H1 (cell line): ENCODE results near the gene BLTP3B. TPM values are rescaled to one million over a fixed set of nuclear protein-coding genes. Genes with fewer than 3 reads are reported as not detected.

Source experiments
- CTCF ChIA-PET: fragments of 300-600 bp; sonication (Branson Sonifier 250); formaldehyde crosslinking; loops from one replicate; lab custom pipeline; 2021; ENCODE audit not compliant: partially characterized antibody; lab: Charles Lee
- POLR2A ChIA-PET: fragments of 300-600 bp; sonication (Branson Sonifier 250); formaldehyde crosslinking; loops from one replicate; lab custom pipeline; 2021; ENCODE audit warnings: inconsistent platforms; ENCODE audit not compliant: partially characterized antibody; lab: Charles Lee
- DNase-seq, 2 experiments: peaks; one replicate each; pipeline versions ENCODE4 v3.0.0 to v3.0.0-alpha.2; 2010 to 2022; ENCODE audit warnings: low spot score in 2 of 2, low read depth in 1 of 2, mixed read lengths in 1 of 2
- FAIRE-seq: peaks from 2 replicates; lab custom pipeline; 2011; peaks lifted over from hg19 to GRCh38; lab: Jason Lieb, UNC
- H2AFZ ChIP-seq: 2 replicates; pipeline ENCODE4 v1.8.1; 2012; ENCODE audit warnings: low read length, inconsistent platforms
- H2AK5ac ChIP-seq: 2 replicates; pipeline ENCODE4 v1.6.1; 2013; ENCODE audit warnings: low read depth, low read length
- H2BK120ac ChIP-seq: replicated peaks from 2 replicates; pipeline ENCODE3; 2013; ENCODE audit warnings: low read depth, low read length, inconsistent platforms
- H2BK12ac ChIP-seq: 2 replicates; pipeline ENCODE4 v1.6.1; 2013; ENCODE audit warnings: low read depth, low read length
- H2BK15ac ChIP-seq: 2 replicates; pipeline ENCODE4 v1.6.1; 2013; ENCODE audit warnings: low read length
- H2BK20ac ChIP-seq: 2 replicates; pipeline ENCODE4 v1.6.1; 2013; ENCODE audit warnings: low read length
- H2BK5ac ChIP-seq: 2 replicates; pipeline ENCODE4 v1.6.1; 2013; ENCODE audit warnings: low read depth, low read length
- H3K14ac ChIP-seq: 2 replicates; pipeline ENCODE4 v1.6.1; 2013; ENCODE audit warnings: inconsistent platforms; ENCODE audit not compliant: insufficient read length
- H3K18ac ChIP-seq: 2 replicates; pipeline ENCODE4 v1.6.1; 2013; ENCODE audit warnings: low read length; ENCODE audit errors: extremely low read depth
- H3K23ac ChIP-seq: 2 replicates; pipeline ENCODE4 v1.6.1; 2013; ENCODE audit warnings: inconsistent platforms; ENCODE audit not compliant: insufficient read length
- H3K23me2 ChIP-seq: 2 replicates; pipeline ENCODE4 v1.6.1; 2013; ENCODE audit warnings: low read depth, low read length
- H3K27ac ChIP-seq: 2 replicates; pipeline ENCODE4 v1.6.1; 2011; ENCODE audit warnings: low read depth, low read length, inconsistent platforms
- H3K27me3 ChIP-seq, 4 experiments: replicated peaks in 1 of 4; 1 replicate in 1 of 4; 2 replicates in 3 of 4; pipeline versions ENCODE4 v1.6.1 to v1.8.1; 2011 to 2013; ENCODE audit warnings: low read length in 3 of 4, mild to moderate bottlenecking in 3 of 4, inconsistent platforms in 2 of 4, mixed read lengths in 2 of 4, moderate library complexity in 1 of 4; ENCODE audit not compliant: control insufficient read depth in 3 of 4, insufficient read depth in 3 of 4; ENCODE audit errors: extremely low read depth in 1 of 4
- H3K36me3 ChIP-seq, 4 experiments: 2 replicates each; pipeline versions ENCODE4 v1.6.1 to v1.8.1; 2011 to 2013; ENCODE audit warnings: mild to moderate bottlenecking in 4 of 4, low read length in 3 of 4, moderate library complexity in 2 of 4, control low read depth in 1 of 4, inconsistent platforms in 1 of 4; ENCODE audit not compliant: insufficient read depth in 4 of 4, control insufficient read depth in 2 of 4
- H3K4ac ChIP-seq: replicated peaks from 2 replicates; pipeline ENCODE3; 2013; ENCODE audit warnings: low read length, low read depth, mixed read lengths, inconsistent platforms; ENCODE audit not compliant: insufficient read length
- H3K4me1 ChIP-seq, 4 experiments: replicated peaks in 1 of 4; 1 replicate in 1 of 4; 2 replicates in 3 of 4; pipeline versions ENCODE4 v1.6.1 to v1.8.1; 2011 to 2013; ENCODE audit warnings: low read length in 3 of 4, inconsistent platforms in 2 of 4, mixed read lengths in 1 of 4; ENCODE audit not compliant: insufficient read depth in 4 of 4, control insufficient read depth in 3 of 4
- H3K4me2 ChIP-seq, 2 experiments: 2 replicates each; pipeline versions ENCODE4 v1.6.1 to v1.8.1; 2011 to 2013; ENCODE audit warnings: low read depth in 2 of 2, low read length in 2 of 2, control low read depth in 1 of 2, inconsistent platforms in 1 of 2, mild to moderate bottlenecking in 1 of 2; ENCODE audit not compliant: insufficient read depth in 1 of 2
- H3K4me3 ChIP-seq, 4 experiments: fragments of 200-600, 300-600 bp in 1 of 4; sonication (generic), shearing (Covaris generic), sonication (Bioruptor Twin) in 1 of 4; 2 replicates each; pipeline versions ENCODE4 v1.5.1 to v1.8.1; 2011 to 2016; ENCODE audit warnings: low read length in 4 of 4, low read depth in 3 of 4, control low read depth in 2 of 4, inconsistent platforms in 2 of 4, mild to moderate bottlenecking in 2 of 4, mixed read lengths in 1 of 4, moderate library complexity in 1 of 4; ENCODE audit not compliant: insufficient read depth in 2 of 4; ENCODE audit errors: extremely low read depth in 1 of 4
- H3K56ac ChIP-seq: replicated peaks from 2 replicates; pipeline ENCODE3; 2013; ENCODE audit warnings: low read depth, mild to moderate bottlenecking, mixed read lengths, low read length, inconsistent platforms; ENCODE audit not compliant: insufficient read length
- H3K79me1 ChIP-seq: 2 replicates; pipeline ENCODE4 v1.6.1; 2013; ENCODE audit warnings: low read depth, low read length, control low read depth
- H3K79me2 ChIP-seq, 2 experiments: 2 replicates each; pipeline versions ENCODE4 v1.6.1 to v1.8.1; 2012 to 2013; ENCODE audit warnings: low read length in 2 of 2, mild to moderate bottlenecking in 2 of 2, inconsistent platforms in 1 of 2; ENCODE audit not compliant: insufficient read depth in 2 of 2, control insufficient read depth in 1 of 2
- H3K9ac ChIP-seq, 4 experiments: replicated peaks in 1 of 4; 1 replicate in 1 of 4; 2 replicates in 3 of 4; pipeline versions ENCODE4 v1.6.1 to v1.8.1; 2011 to 2013; ENCODE audit warnings: low read depth in 3 of 4, low read length in 3 of 4, control low read depth in 2 of 4, mild to moderate bottlenecking in 2 of 4, moderate library complexity in 2 of 4, inconsistent platforms in 1 of 4; ENCODE audit errors: extremely low read depth in 1 of 4
- H3K9me3 ChIP-seq, 2 experiments: 2 replicates each; pipeline versions ENCODE4 v1.6.1 to v1.8.1; 2012 to 2013; ENCODE audit warnings: mild to moderate bottlenecking in 2 of 2, moderate library complexity in 2 of 2, control low read depth in 1 of 2, inconsistent platforms in 1 of 2, low read depth in 1 of 2, low read length in 1 of 2, mixed read lengths in 1 of 2; ENCODE audit not compliant: insufficient read depth in 2 of 2
- H4K20me1 ChIP-seq, 2 experiments: replicated peaks in 1 of 2; 2 replicates each; pipeline versions ENCODE3 to v1.8.1; 2011 to 2013; ENCODE audit warnings: inconsistent platforms in 2 of 2, low read length in 2 of 2, mild to moderate bottlenecking in 1 of 2; ENCODE audit not compliant: insufficient read depth in 2 of 2, control insufficient read depth in 1 of 2
- H4K5ac ChIP-seq: 2 replicates; pipeline ENCODE4 v1.6.1; 2013; ENCODE audit warnings: low read length, low read depth, mixed read lengths, inconsistent platforms; ENCODE audit not compliant: insufficient read length
- H4K8ac ChIP-seq: 2 replicates; pipeline ENCODE4 v1.8.0; 2013; ENCODE audit warnings: mild to moderate bottlenecking, moderate library complexity, low read length, inconsistent platforms; ENCODE audit not compliant: insufficient read depth; ENCODE audit errors: extremely low read depth
- H4K91ac ChIP-seq: replicated peaks from 2 replicates; pipeline ENCODE3; 2013; ENCODE audit warnings: low read length, mixed read lengths, inconsistent platforms; ENCODE audit not compliant: insufficient read length
- CBX5 ChIP-seq: fragments of 300-800, 300-1000 bp; sonication (generic); IDR thresholded peaks from 2 replicates; pipeline ENCODE4 v1.7.1; 2016; ENCODE audit warnings: antibody characterized with exemption, low read length, low read depth
- CREB1 ChIP-seq: IDR thresholded peaks from 2 replicates; pipeline ENCODE4 v1.6.1; 2012; ENCODE audit warnings: inconsistent platforms
- EZH2 ChIP-seq: fragments of 200-600 bp; sonication (generic); IDR thresholded peaks from 2 replicates; pipeline ENCODE4 v1.7.1; 2012; ENCODE audit warnings: low read depth, mild to moderate bottlenecking, moderate library complexity, low read length, inconsistent platforms; ENCODE audit not compliant: severe bottlenecking
- FOSL1 ChIP-seq: IDR thresholded peaks from 2 replicates; pipeline ENCODE4 v1.6.1; 2011; ENCODE audit warnings: mild to moderate bottlenecking, low read depth, low read length, moderate library complexity; ENCODE audit not compliant: insufficient read depth
- HDAC2 ChIP-seq, 2 experiments: fragments of 300-600 bp in 1 of 2; sonication (generic) in 1 of 2; IDR thresholded peaks; 2 replicates each; pipeline ENCODE4 v1.6.1; 2011 to 2012; ENCODE audit warnings: low read depth in 2 of 2, low read length in 2 of 2, mild to moderate bottlenecking in 2 of 2, moderate library complexity in 2 of 2, borderline replicate concordance in 1 of 2, inconsistent platforms in 1 of 2
- JUN ChIP-seq: IDR thresholded peaks from 2 replicates; pipeline ENCODE4 v1.6.1; 2011; ENCODE audit warnings: low read depth, mild to moderate bottlenecking, improper control_type of control experiment, low read length
- KDM1A ChIP-seq: fragments of 200-600, 300-600 bp; sonication (generic); IDR thresholded peaks from 2 replicates; pipeline ENCODE4 v1.7.1; 2016; ENCODE audit warnings: mild to moderate bottlenecking, low read length, borderline replicate concordance
- KDM4A ChIP-seq: IDR thresholded peaks from one replicate; pipeline ENCODE4 v1.7.1; 2012; ENCODE audit warnings: low read depth, mild to moderate bottlenecking, moderate library complexity, low read length, inconsistent platforms; ENCODE audit not compliant: severe bottlenecking
- KDM5A ChIP-seq: fragments of 200-600 bp; IDR thresholded peaks from 2 replicates; pipeline ENCODE4 v1.7.1; 2012; ENCODE audit warnings: mild to moderate bottlenecking, low read length, inconsistent platforms, mixed read lengths
- NANOG ChIP-seq: IDR thresholded peaks from 2 replicates; pipeline ENCODE4 v1.6.1; 2011; ENCODE audit warnings: low read length, low read depth, mild to moderate bottlenecking, inconsistent platforms; ENCODE audit not compliant: insufficient read depth, poor library complexity, severe bottlenecking
- SIRT6 ChIP-seq: IDR thresholded peaks from one replicate; pipeline ENCODE4 v1.7.1; 2012; ENCODE audit warnings: low read length, inconsistent platforms
- SIX5 ChIP-seq: IDR thresholded peaks from 2 replicates; pipeline ENCODE4 v1.6.1; 2011; ENCODE audit warnings: mild to moderate bottlenecking, low read depth, low read length
- SUZ12 ChIP-seq: fragments of 200-600 bp; sonication (generic); IDR thresholded peaks from 2 replicates; pipeline ENCODE4 v1.6.1; 2012; ENCODE audit warnings: mild to moderate bottlenecking, inconsistent platforms, low read length, moderate library complexity, mixed read lengths
- WGBS, 2 experiments: shearing (Covaris generic) in 1 of 2; methylation state at CpG; one replicate each; pipeline versions ENCODE4 v1.1.6 to v1.1.7; 2013 to 2015; ENCODE audit warnings: low lambda C conversion rate in 2 of 2, mixed read lengths in 2 of 2, inconsistent platforms in 1 of 2, low coverage in 1 of 2, missing lambda C conversion rate in 1 of 2; ENCODE audit not compliant: insufficient replicate concordance in 2 of 2, insufficient coverage in 1 of 2, insufficient read length in 1 of 2; ENCODE audit errors: extremely low coverage in 1 of 2, missing lambda C conversion rate in 1 of 2; 5-methylcytosine and 5-hydroxymethylcytosine counted together
- polyA plus RNA-seq, 7 experiments: library from polyadenylated mRNA; depleted of rRNA in 3 of 7; stranded (reverse) in 5 of 7; unstranded in 2 of 7; fragments of >200 nt in 5 of 7; fragments of 200-250 nt in 2 of 7; gene quantifications; 1 replicate in 5 of 7; 2 replicates in 1 of 7; 4 replicates in 1 of 7; pipeline versions ENCODE4 v1.2.1 to v1.2.3, GENCODE V29; 2011 to 2013; ENCODE audit warnings: missing spikeins in 2 of 7, mixed read lengths in 2 of 7
- total RNA-seq: library from RNA; stranded (reverse); fragmentation: NEBNext Ultra II Directional; extraction: Animal tissue kit (Norgen Biotek cat#: 25700); gene quantifications from 2 replicates; pipeline ENCODE4 v1.2.1, GENCODE V29; 2021

The BLTP3B gene
- total and polyA plus RNA-seq, 2 of the 8 experiments (the other 6 are each of a cell fraction or from before 2014, with no cell fraction given), result 7.0 to 28.6 TPM

DNA sequence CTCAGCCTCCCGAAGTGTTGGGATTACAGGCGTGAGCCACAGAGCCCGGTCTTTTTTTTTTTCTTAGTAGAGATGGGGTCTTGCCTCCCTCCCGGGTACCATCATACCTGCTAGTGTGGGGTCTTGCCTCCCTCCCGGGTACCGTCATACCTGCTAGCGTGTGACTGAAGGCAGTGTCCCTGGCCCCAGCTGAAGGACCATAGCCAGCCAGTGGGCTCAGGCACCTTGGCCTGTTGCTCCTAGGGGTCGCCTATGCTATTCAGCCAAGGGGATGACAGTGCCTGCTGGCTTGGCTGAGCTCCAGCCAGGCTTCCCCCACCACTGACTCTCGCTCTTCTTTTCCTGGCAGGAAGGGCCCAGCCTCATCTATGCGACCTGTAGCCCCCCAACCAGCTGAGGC is 10.5 kb upstream of the BLTP3B start:
- Histone ChIP-seq H3K36me3 (no peaks in the 10 kb centered on the region), H3K79me1 (no peaks in the 10 kb centered on the region), H2BK12ac (peak overlapping the region; percentile 94; the same call in 1 of the 2 replicates), H3K9me3 (no peaks in the 10 kb centered on the region), H3K27ac (no peak overlapping the region), H2AK5ac (0 out of 2 replicates have a peak overlapping the region, but pooled peaks have one; percentile 82), H3K9ac (no peak overlapping the region), H3K4ac (no peak overlapping the region), H2BK20ac (peak overlapping the region; percentile 98), H3K23ac (no peak overlapping the region), H2BK120ac (peak overlapping the region; percentile 95), H3K14ac (no peak overlapping the region), H4K91ac (peak overlapping the region; percentile 81), H3K4me3 (no peak overlapping the region), H4K8ac (0 out of 2 replicates have a peak overlapping the region, but pooled peaks have one; percentile 9), H3K56ac (no peak overlapping the region), H3K18ac (peak overlapping the region; percentile 60; the same call in 1 of the 2 replicates), H3K4me1 (peaks cover 0 to 20% (median 9%) of the 10 kb centered on the region in 4 experiments; a peak in 6 of 7 replicates), H3K27me3 (no peaks in the 10 kb centered on the region), H2BK5ac (peak overlapping the region; percentile 81; the same call in 1 of the 2 replicates), H3K4me2 (no peak overlapping the region), H4K5ac (peak overlapping the region; percentile 32), H2BK15ac (0 out of 2 replicates have a peak overlapping the region, but pooled peaks have one; percentile 61), H3K79me2 (no peaks in the 10 kb centered on the region), H4K20me1 (no peaks in the 10 kb centered on the region), H3K23me2 (no peaks in the 10 kb centered on the region), H2AFZ (no peak overlapping the region)
- no peak for DNase-seq
- CTCF ChIA-PET, result interaction anchor here (0.6 to 4.4 kb wide), 10 partner anchors 10 to 1162 kb away, joined by 3 to 50 read pairs (median 16); partner anchors contain the start of gene ACTR6
- 98% methylated on average over 10 of the region's 10 CpGs; no CpG with 5 or more reads in 1 of the 2 experiments for WGBS, 2 experiments
- FAIRE-seq, result no peak
- POLR2A ChIA-PET, result interaction anchor here (1.6 to 3.0 kb wide), 2 partner anchors 10 to 17 kb away, joined by 4 to 18 read pairs; no protein-coding TSS in a partner anchor
- TF ChIP-seq KDM5A (no peak), JUN (no peak), SUZ12 (no peak), CBX5 (no peak), KDM1A (no peak), NANOG (no peak), HDAC2 (IDR thresholded peaks at IDR 0.05; ENCODE audit: borderline replicate concordance in 1 of 2, low read depth in 2 of 2, low read length in 2 of 2) (no peak), EZH2 (no peak), CREB1 (no peak), KDM4A (no peak), FOSL1 (no peak), SIX5 (no peak), SIRT6 (no peak)
